Measurements from ENCODE around the gene CAPSL.
"Not testable (repeated sequence)": the region's sequence is repeated elsewhere in the genome, so short reads cannot be mapped to it uniquely, and the experiment has no call there.

CAPSL gene

DNA sequence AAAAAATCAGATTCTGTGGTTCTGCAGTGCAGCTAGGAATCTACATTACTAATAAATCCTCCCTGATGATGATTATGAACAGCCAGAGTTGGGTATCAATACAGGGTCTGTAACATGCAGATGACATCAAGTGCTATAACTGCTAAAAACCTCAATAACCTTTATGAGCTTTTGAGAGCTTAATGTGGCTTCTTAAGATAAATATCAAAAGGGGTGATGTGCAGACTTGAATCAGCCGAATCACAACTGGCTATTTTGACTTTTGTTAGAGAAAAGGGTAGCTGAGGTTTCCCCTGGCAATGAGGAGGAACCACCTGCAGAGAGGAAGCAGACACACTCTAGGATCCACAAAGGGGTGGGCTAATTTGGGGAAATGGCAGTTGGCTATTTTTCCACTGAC is 30.2 kb downstream of the CAPSL start:
- DNase-seq (ENCODE audit: low read depth in 2 of 2) = peak; percentile 69 to 72

DNA sequence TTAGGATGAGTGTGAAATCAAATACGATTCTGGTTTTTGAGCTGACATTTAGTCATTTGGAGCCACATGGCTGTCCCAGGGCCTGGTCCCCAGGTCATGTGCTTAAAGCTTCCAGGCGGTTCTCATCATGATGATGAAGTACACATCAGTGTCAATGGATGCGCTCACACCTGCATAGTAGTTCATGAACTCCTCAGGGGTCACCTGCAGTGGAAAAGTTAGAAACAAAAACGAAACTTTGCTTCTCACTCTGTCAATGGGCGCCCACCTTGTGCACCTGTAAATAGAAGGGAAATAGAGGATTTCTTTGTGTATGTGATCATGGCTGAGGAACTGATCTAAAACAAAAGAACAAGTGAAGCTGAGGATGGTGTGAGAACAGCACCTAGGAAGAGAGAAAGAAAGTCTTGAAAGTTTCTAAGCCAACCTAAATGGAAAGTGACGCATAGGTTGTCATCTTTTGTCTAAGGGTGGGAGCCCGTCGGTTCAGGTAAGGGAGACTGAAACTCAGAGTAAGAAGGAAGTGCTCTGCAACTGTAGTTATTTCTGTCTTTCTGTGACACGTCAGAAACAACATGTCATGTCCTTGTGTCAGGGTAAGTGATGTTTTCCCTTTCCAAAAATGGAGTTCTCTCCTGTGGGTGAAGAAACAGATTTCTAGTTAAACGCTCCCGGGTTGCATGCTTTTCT is 33.8 kb downstream of the CAPSL start:
- DNase-seq (ENCODE audit: low read depth in 2 of 2) = no peak

GRCh38 chr5:35903631-35904203 is 34.7 kb downstream of the CAPSL start:
- no peak for DNase-seq (ENCODE audit: low read depth in 2 of 2)

- DNase-seq (ENCODE audit: low read depth in 2 of 2) = peak in 1 of 2 experiments; percentile 11
Observed at GRCh38 chr5:35902046-35902672, 36.3 kb downstream of the CAPSL start.

DNA sequence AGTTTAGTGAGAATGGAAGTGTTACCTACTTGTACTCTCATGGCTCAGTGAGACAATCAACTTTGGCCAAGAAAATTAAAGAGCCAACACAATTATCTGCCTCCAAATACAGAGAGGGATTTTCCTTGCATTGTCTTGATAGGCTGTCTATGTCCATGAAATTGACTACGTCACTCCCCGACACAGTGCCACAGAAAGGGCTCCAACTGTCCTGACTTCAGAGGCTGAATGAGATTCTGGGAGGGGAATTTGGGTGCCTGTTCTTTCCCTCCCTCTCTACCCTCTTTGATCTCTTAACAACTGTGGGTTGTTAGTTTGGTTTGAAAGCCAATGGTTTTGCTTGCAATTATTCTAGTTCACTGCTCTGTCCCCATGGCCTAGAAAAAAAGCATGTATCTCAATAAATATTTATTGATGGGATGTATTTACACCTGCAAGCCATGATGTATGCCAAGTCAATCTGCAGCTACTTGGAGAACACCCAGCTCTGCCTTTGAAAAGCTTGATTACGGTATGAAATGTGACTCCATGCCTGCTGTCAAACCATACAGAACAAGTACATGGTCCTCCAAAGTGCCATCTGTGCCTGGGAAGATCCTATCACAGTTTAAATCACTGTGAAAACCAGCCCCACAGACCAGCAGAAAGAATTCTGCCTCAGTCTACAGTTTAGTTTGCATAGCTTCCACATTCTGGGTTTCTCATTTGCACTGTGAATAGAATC is 37.3 kb downstream of the CAPSL start:
- DNase-seq (ENCODE audit: low read depth in 2 of 2) = no peak

DNA sequence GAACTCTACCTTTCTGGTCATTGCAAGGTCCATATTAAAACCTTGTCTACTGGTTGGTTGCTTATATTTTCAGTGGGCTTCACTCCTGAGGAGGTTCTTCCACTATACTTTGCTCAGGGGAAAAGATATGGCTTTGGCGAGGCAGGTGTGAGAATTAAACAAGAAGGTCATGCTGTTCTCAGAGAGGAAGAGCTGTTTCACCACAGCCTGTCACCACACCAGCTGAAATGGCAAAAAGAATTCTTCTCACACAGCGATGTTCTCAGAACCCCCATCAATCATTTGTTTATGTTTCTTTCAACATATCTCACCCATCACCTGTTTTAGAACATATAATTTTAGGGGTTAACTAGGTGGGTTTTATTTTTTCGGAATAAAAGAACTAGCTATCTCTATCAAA is 38.6 kb downstream of the CAPSL start:
- DNase-seq (ENCODE audit: low read depth in 2 of 2) = no peak

DNA sequence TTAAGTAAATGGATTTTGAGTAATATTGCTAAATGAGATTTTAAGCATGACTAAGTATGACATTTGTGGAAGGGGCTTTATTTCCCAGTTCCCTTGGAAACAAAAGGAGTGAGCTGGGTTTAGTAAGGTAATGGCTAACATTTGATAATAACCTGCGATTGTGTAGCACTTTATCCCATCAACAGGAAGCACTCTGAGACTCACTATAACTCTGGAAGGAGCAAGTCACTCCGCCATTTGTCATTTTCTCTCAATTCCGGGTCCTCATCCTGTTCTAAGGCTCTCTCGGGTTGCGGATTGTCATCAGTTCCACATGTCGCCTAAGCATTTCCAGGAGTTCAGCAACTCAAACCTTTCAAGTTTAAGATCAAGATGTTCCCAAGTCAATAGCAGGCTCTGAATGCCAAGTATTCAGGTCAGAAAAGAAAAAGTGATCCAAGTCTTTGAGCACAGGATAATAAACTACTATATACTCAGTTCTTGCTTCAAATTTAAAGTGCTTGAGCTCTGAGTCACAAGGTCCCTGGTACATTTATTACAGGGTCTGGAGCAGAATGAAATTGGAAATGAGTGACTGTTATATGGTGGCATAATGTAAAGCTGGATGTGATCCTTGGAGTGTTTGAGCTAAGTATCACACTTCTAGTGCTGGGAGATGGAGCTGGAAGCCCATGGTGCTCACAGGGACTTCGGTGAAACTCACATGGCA is 39.3 kb downstream of the CAPSL start:
- no peak for DNase-seq (ENCODE audit: low read depth in 2 of 2)

DNA sequence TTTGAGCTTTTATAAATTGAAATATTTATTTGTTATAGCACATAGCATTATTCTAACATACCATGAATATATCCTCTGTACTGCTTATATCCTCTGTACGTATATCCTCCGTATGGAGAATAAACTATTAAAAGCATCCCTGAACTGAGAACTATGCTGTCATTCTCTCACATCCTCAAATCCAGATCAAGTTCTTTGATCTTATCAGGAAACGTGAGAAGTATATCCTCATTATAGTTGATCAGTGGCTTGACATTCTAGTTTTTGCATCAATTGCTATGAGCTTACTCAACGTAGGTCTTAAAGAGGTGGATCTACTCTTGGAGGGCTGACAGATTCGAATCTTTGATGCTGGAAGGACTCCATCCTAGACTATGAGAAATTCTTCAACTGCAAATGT is 44.3 kb downstream of the CAPSL start:
- no peak for DNase-seq (ENCODE audit: low read depth in 2 of 2)

- not testable (repeated sequence) for DNase-seq (ENCODE audit: low read depth in 2 of 2)
Observed at GRCh38 chr5:35892799-35893198, 45.6 kb downstream of the CAPSL start.

GRCh38 chr5:35890021-35891020 is 48.1 kb downstream of the CAPSL start:
- no peak for DNase-seq (ENCODE audit: low read depth in 2 of 2)

- DNase-seq (ENCODE audit: low read depth in 2 of 2) = no peak
Observed at GRCh38 chr5:35887321-35888100, 50.9 kb downstream of the CAPSL start.

- no peak for DNase-seq (ENCODE audit: low read depth in 2 of 2)
Observed at GRCh38 chr5:35886381-35886780, 52.0 kb downstream of the CAPSL start.

GRCh38 chr5:35884773-35885172 is 53.6 kb downstream of the CAPSL start:
- DNase-seq (ENCODE audit: low read depth in 2 of 2) = no peak

DNA sequence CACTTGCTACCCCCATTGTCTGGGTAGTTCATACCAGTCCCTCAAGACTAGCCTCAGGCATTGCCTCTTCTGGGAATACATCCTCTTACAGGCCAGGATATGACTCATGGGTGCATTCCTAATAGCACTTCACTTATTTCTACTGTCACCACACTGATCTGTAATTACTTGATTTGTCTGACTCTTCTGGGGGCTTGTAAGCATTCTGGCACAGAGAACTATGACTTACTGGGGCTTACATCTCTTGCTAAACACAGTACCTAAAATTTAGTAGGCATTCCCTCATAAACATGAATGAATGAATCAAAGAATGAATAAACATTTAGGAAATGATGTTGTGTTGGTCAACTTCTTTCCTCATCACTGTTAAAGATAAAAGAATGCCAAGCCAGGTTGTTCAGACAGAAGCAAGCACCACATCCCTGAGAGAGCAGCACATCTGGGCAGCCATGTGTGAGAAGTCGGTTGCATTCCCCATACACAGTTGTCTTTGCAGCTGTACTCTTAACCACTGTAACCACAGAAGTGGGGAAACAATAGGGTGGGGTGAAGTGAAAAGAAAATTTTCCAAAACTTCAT is 54.1 kb downstream of the CAPSL start:
- peak; percentile 82 to 85 for DNase-seq (ENCODE audit: low read depth in 2 of 2)

GRCh38 chr5:35881758-35882157 is 56.7 kb downstream of the CAPSL start:
- DNase-seq (ENCODE audit: low read depth in 2 of 2) = no peak

DNA sequence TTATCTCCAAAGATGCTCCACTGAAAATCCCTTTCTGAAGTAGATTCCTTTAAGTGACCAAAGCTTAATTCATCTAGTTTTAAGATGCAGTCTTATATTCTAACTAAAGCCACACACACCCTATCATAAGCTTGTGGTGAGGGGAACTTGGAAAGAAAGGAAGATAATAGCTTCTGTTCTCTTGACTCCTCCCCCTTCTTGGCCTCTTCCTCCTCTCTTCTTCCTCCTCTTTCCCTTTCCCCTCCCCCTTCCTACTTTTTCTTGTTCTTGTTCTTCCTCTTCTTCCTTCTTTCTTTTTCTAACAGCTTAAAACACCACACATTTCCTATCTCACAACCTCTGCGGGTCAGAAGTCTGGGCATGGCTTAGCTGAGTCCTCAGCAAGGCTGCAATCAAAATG is 58.3 kb downstream of the CAPSL start:
- DNase-seq (ENCODE audit: low read depth in 2 of 2) = no peak

GRCh38 chr5:35879649-35880048 is 58.8 kb downstream of the CAPSL start:
- no peak for DNase-seq (ENCODE audit: low read depth in 2 of 2)

GRCh38 chr5:35879096-35879495 is 59.3 kb downstream of the CAPSL start:
- DNase-seq (ENCODE audit: low read depth in 2 of 2) = no peak

DNA sequence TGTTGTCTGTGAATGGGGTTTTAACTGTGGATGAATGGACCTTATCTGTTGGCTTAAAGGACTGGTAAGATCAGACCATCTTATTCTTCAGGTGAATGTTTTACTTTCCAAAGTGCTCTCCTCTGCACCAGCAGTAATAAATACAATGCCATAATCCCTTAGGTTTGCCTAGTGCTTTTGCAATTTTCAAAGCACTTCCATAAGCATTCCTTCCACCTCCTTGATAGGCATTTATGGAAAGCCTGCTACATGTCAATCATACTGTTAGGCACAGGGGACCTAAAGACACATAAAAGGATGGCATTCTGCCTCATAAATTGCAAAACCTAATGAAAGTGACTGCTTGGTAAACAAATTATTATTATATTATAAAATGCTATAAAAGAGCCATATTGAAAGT is 60.3 kb downstream of the CAPSL start:
- DNase-seq (ENCODE audit: low read depth in 2 of 2) = no peak

DNA sequence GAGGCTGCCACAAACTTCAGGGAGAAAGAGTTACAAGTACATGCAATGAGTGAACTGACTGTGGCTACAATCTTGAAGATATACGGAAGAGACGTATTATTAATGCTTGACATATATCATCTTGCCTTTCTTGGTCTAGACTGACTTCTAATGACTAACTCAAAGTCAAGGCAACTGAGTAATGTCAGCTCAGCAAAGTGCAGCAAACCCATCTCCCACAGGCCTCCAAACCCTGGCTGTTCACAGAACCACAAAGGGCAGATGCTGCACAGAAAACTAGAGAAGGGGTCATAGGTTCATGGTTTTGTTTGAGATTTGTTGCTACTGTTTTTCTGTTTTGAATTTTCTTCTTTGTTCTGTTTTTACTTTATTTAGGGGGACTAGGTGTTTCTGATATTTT is 60.8 kb downstream of the CAPSL start:
- DNase-seq (ENCODE audit: low read depth in 2 of 2) = no peak

All from fibroblast of skin of left quadriceps (primary cell).